Keratinocyte (primary cell): Measurements from ENCODE around the gene PCDH8. TPM values are rescaled to one million over a fixed set of nuclear protein-coding genes. Genes with fewer than 3 reads are reported as not detected.

Experiments used
- DNase-seq: peaks from one replicate; pipeline ENCODE4 v3.0.0-alpha.2; 2011; ENCODE audit warnings: low read depth, missing footprints, low spot score
- FAIRE-seq: peaks from 2 replicates; lab custom pipeline; 2011; peaks lifted over from hg19 to GRCh38; lab: Jason Lieb, UNC
- H2AFZ ChIP-seq: 2 replicates; pipeline ENCODE4 v1.6.0; 2012; ENCODE audit warnings: low read length, control low read depth, inconsistent platforms; ENCODE audit not compliant: control insufficient read depth
- H3K27ac ChIP-seq: 2 replicates; pipeline ENCODE4 v1.5.1; 2011; ENCODE audit warnings: low read length; ENCODE audit not compliant: control insufficient read depth, insufficient read depth
- H3K27me3 ChIP-seq: 3 replicates; pipeline ENCODE4 v1.6.0; 2011; ENCODE audit warnings: low read length; ENCODE audit not compliant: control insufficient read depth, insufficient read depth; ENCODE audit errors: extremely low read depth
- H3K36me3 ChIP-seq, 2 experiments: 2 replicates in 1 of 2; 3 replicates in 1 of 2; pipeline ENCODE4 v1.5.1; 2011; ENCODE audit warnings: low read length in 2 of 2, mild to moderate bottlenecking in 1 of 2; ENCODE audit not compliant: control insufficient read depth in 2 of 2, insufficient read depth in 2 of 2; ENCODE audit errors: extremely low read depth in 1 of 2
- H3K4me1 ChIP-seq: 3 replicates; pipeline ENCODE4 v1.5.1; 2011; ENCODE audit warnings: low read length; ENCODE audit not compliant: control insufficient read depth, insufficient read depth; ENCODE audit errors: extremely low read depth
- H3K4me2 ChIP-seq: 3 replicates; pipeline ENCODE4 v1.6.0; 2011; ENCODE audit warnings: low read depth, low read length; ENCODE audit not compliant: control insufficient read depth, insufficient read depth; ENCODE audit errors: extremely low read depth
- H3K4me3 ChIP-seq, 3 experiments: fragments of 200-600 bp in 1 of 3; sonication (generic) in 1 of 3; 2 replicates in 2 of 3; 3 replicates in 1 of 3; pipeline ENCODE4 v1.5.1; 2011 to 2016; ENCODE audit warnings: low read length in 3 of 3, mild to moderate bottlenecking in 3 of 3, control low read depth in 2 of 3, inconsistent platforms in 1 of 3, low read depth in 1 of 3, mixed read lengths in 1 of 3, mixed run types in 1 of 3, moderate library complexity in 1 of 3; ENCODE audit not compliant: control insufficient read depth in 2 of 3, insufficient read depth in 2 of 3; ENCODE audit errors: extremely low read depth in 1 of 3
- H3K79me2 ChIP-seq: 2 replicates; pipeline ENCODE4 v1.6.0; 2012; ENCODE audit warnings: low read length; ENCODE audit not compliant: control insufficient read depth, insufficient read depth
- H3K9ac ChIP-seq: 3 replicates; pipeline ENCODE4 v1.6.0; 2011; ENCODE audit warnings: low read length; ENCODE audit not compliant: control insufficient read depth, insufficient read depth; ENCODE audit errors: extremely low read depth
- H3K9me1 ChIP-seq: 3 replicates; pipeline ENCODE4 v1.6.0; 2011; ENCODE audit warnings: low read length; ENCODE audit not compliant: control insufficient read depth, insufficient read depth; ENCODE audit errors: extremely low read depth
- H3K9me3 ChIP-seq: 2 replicates; pipeline ENCODE4 v1.5.1; 2012; ENCODE audit warnings: low read depth, low read length; ENCODE audit not compliant: control insufficient read depth
- H4K20me1 ChIP-seq: 3 replicates; pipeline ENCODE4 v1.6.0; 2011; ENCODE audit warnings: low read length; ENCODE audit not compliant: control insufficient read depth, insufficient read depth; ENCODE audit errors: extremely low read depth
- CTCF ChIP-seq, 3 experiments: IDR thresholded peaks in 1 of 3; conservative IDR thresholded peaks in 1 of 3; optimal IDR thresholded peaks in 1 of 3; 2 replicates in 2 of 3; 3 replicates in 1 of 3; pipeline versions ENCODE3 to v1.5.1; 2011; ENCODE audit warnings: low read length in 3 of 3, mild to moderate bottlenecking in 3 of 3, moderate library complexity in 2 of 3, control low read depth in 1 of 3, inconsistent platforms in 1 of 3; ENCODE audit not compliant: insufficient read depth in 2 of 3; ENCODE audit errors: extremely low read depth in 1 of 3
- EZH2 ChIP-seq: IDR thresholded peaks from one replicate; pipeline ENCODE4 v1.6.1; 2012; ENCODE audit warnings: inconsistent platforms, mild to moderate bottlenecking, low read length, moderate library complexity
- dilution Hi-C: fragments of 300-500 bp; cut with MboI; formaldehyde crosslinking; loops from one replicate; pipeline ENCODE4 v1.7.0; 2020; ENCODE audit warnings: low sequenced_read_pairs; ENCODE audit not compliant: extremely low pct_ligation_motif_present
- polyA plus RNA-seq, 5 experiments: library from polyadenylated mRNA; depleted of rRNA in 3 of 5; stranded (reverse) in 3 of 5; stranded (forward) in 1 of 5; unstranded in 1 of 5; fragments of >200 nt; gene quantifications; 1 replicate in 1 of 5; 2 replicates in 3 of 5; 3 replicates in 1 of 5; pipeline versions ENCODE4 v1.2.1 to v1.2.3, GENCODE V29; 2011 to 2012; ENCODE audit warnings: missing spikeins in 2 of 5, low read depth in 1 of 5, low replicate concordance in 1 of 5

Gene PCDH8
- polyA plus RNA-seq, 1 donor (not counting 4 experiments of a cell fraction or from before 2014, with no cell fraction given), result not detected

GRCh38 chr13:52844836-52845235, 3.6 kb downstream of the PCDH8 start:
- DNase-seq (no peak), FAIRE-seq (no peak)
- Histone ChIP-seq H3K79me2 (no peaks in the 10 kb centered on the region), H3K4me1 (no peaks in the 10 kb centered on the region), H3K4me3 (no peak overlapping the region), H2AFZ (no peak overlapping the region), H3K9ac (no peak overlapping the region), H3K27me3 (peaks cover 68% of the 10 kb centered on the region), H3K36me3 (no peaks in the 10 kb centered on the region), H3K9me3 (peaks cover 11% of the 10 kb centered on the region), H4K20me1 (no peaks in the 10 kb centered on the region), H3K9me1 (no peaks in the 10 kb centered on the region), H3K27ac (no peak overlapping the region), H3K4me2 (no peak overlapping the region)
- dilution Hi-C loops, result no loop called here
- no peak for TF ChIP-seq CTCF (optimal IDR thresholded peaks at IDR 0.05 in 1 of 3, IDR thresholded peaks at IDR 0.05 in 1 of 3, conservative IDR thresholded peaks at IDR 0.05 in 1 of 3; ENCODE audit: extremely low read depth in 1 of 3, insufficient read depth in 2 of 3, low read length in 3 of 3)
- TF ChIP-seq EZH2, result no peak

GRCh38 chr13:52842441-52842840, 6.0 kb downstream of the PCDH8 start:
- Histone ChIP-seq H3K36me3 (no peaks in the 10 kb centered on the region), H3K4me3 (no peak overlapping the region), H3K27me3 (peaks cover 44% of the 10 kb centered on the region), H3K27ac (no peak overlapping the region), H2AFZ (no peak overlapping the region), H3K4me2 (no peak overlapping the region), H3K4me1 (no peaks in the 10 kb centered on the region), H3K9ac (no peak overlapping the region), H3K9me3 (peaks cover 4% of the 10 kb centered on the region), H4K20me1 (no peaks in the 10 kb centered on the region), H3K9me1 (no peaks in the 10 kb centered on the region), H3K79me2 (no peaks in the 10 kb centered on the region)
- dilution Hi-C loops, result no loop called here
- no peak for TF ChIP-seq EZH2
- no peak for TF ChIP-seq CTCF (optimal IDR thresholded peaks at IDR 0.05 in 1 of 3, IDR thresholded peaks at IDR 0.05 in 1 of 3, conservative IDR thresholded peaks at IDR 0.05 in 1 of 3; ENCODE audit: extremely low read depth in 1 of 3, insufficient read depth in 2 of 3, low read length in 3 of 3)
- no peak for FAIRE-seq
- no peak for DNase-seq
